ENCODE measurements around the gene PLN. TPM values are rescaled to one million over a fixed set of nuclear protein-coding genes. Genes with fewer than 3 reads are reported as not detected.
A peak's percentile ranks its signal among the peaks of the same experiment; 100 is the strongest.

Gene PLN
- total RNA-seq, 1 donor from 2014 or later = 33.9 TPM

DNA sequence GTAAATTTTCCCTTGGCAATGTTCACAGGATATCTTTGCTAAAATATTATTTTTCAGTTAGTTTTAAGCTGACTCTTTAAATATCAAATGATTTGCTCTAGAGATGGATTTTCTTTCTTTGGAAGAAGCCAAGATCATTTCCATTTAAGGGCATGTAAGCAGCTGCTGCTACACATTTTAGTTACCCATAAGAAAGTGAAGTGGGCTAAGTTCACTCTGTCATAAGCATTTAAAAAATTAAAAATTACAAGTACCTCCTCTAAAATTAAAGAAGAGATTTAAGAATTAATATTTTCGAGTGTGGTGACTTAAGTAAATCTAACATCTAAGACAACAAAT is 1.2 kb upstream of the PLN start:
- TF ChIP-seq POLR2AphosphoS5 (IDR thresholded peaks at IDR 0.05; ENCODE audit: insufficient read depth in 1 of 2, low read depth in 1 of 2) = no peak
- TF ChIP-seq, protein P1, sequence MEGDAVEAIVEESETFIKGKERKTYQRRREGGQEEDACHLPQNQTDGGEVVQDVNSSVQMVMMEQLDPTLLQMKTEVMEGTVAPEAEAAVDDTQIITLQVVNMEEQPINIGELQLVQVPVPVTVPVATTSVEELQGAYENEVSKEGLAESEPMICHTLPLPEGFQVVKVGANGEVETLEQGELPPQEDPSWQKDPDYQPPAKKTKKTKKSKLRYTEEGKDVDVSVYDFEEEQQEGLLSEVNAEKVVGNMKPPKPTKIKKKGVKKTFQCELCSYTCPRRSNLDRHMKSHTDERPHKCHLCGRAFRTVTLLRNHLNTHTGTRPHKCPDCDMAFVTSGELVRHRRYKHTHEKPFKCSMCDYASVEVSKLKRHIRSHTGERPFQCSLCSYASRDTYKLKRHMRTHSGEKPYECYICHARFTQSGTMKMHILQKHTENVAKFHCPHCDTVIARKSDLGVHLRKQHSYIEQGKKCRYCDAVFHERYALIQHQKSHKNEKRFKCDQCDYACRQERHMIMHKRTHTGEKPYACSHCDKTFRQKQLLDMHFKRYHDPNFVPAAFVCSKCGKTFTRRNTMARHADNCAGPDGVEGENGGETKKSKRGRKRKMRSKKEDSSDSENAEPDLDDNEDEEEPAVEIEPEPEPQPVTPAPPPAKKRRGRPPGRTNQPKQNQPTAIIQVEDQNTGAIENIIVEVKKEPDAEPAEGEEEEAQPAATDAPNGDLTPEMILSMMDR (IDR thresholded peaks at IDR 0.05) = no peak
- no peak for TF ChIP-seq POLR2A (IDR thresholded peaks at IDR 0.05)
- no peak for DNase-seq (ENCODE audit: extremely low spot score in 2 of 2)
- no peaks in the 10 kb centered on the region for H3K9me3 ChIP-seq
- intact Hi-C loops (cut with DNase I) = no loop called here
- H3K36me3 ChIP-seq = no peaks in the 10 kb centered on the region
- H3K27ac ChIP-seq = no peak overlapping the region
- peaks cover 5% of the 10 kb centered on the region for H3K4me1 ChIP-seq
- H3K27me3 ChIP-seq = no peaks in the 10 kb centered on the region
- no peak overlapping the region for H3K4me3 ChIP-seq

DNA sequence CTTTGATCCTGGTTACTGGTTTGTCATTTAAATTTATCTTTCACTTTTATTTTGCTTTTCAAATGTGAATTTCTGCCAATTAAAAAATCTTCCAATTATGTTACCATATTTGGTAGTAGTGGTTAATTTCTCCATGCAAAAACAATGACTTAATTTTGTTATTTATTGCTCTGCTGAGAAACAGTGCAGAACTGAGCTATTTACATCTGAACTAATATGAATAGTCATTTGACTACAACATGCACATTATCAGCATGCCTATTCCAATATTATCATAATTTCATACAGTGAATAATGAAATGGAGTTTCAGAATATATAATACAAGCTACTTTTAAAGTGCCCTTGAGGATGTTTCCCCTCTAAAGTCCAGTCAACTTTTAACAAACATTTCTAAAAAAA is 517 bp downstream of the PLN start:
- H3K4me1 ChIP-seq = peaks cover 6% of the 10 kb centered on the region
- DNase-seq (ENCODE audit: extremely low spot score in 2 of 2) = no peak
- H3K9me3 ChIP-seq = no peaks in the 10 kb centered on the region
- H3K4me3 ChIP-seq = peak overlapping the region; percentile 4 to 18
- TF ChIP-seq, protein P1 (IDR thresholded peaks at IDR 0.05) = no peak
- TF ChIP-seq POLR2AphosphoS5 (IDR thresholded peaks at IDR 0.05; ENCODE audit: insufficient read depth in 1 of 2, low read depth in 1 of 2) (no peak), POLR2A (IDR thresholded peaks at IDR 0.05) (no peak)
- H3K27me3 ChIP-seq = no peaks in the 10 kb centered on the region
- H3K36me3 ChIP-seq = no peaks in the 10 kb centered on the region
- intact Hi-C loops (cut with DNase I) = no loop called here
- no peak overlapping the region for H3K27ac ChIP-seq

DNA sequence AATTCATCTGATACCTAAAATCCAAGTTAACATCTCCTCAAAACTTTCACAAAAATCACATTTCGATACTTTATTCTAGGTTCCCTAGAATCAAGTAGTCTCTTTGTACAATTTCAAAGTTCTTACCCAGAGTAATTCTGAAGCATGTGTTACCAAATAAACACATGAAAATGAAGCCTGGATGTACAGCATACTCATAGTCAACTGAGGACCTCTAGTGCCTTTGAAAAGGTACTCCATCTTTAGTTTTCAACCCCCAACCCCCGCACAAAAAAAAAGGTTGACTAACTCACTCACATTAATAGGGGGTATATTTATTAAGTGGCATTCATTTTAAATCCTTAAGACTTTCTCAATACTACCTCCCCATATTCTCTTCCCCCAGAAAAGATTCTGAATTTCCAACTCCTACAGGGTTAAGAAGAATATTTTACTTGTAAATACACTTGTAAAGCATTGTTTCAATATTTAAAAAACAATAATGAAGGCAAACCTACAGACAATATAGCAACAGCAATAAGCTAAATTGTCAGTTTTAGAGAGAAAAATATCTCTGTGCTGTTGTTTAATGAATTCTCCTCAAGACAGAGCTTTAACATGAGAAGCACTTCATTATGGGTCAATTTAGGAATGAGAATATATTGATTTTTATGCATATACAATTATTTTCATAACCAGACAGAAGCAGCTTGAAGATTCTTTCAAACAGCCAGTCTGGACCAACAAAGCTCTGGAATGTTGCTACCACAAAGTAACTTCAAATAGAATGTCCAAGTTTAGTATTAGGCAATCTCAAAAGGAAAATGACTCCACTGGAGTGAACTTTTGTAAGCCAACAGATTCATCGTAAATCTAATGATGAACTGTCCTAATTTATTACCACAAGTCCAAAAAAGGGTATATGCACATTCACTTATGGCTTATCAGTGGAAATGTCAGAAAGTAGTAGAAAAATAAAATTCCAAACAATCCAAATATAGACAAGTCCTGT is 3.3 kb downstream of the PLN start:
- TF ChIP-seq POLR2A (IDR thresholded peaks at IDR 0.05) (no peak), POLR2AphosphoS5 (IDR thresholded peaks at IDR 0.05; ENCODE audit: insufficient read depth in 1 of 2, low read depth in 1 of 2) (peak in 1 of 2 donors; percentile 10)
- TF ChIP-seq, protein P1 (IDR thresholded peaks at IDR 0.05) = peak; percentile 20 to 26 (median 23)
- peaks cover 6% of the 10 kb centered on the region for H3K4me1 ChIP-seq
- no peaks in the 10 kb centered on the region for H3K9me3 ChIP-seq
- no peaks in the 10 kb centered on the region for H3K27me3 ChIP-seq
- no peak overlapping the region for H3K4me3 ChIP-seq
- DNase-seq (ENCODE audit: extremely low spot score in 2 of 2) = no peak
- peak overlapping the region; percentile 24 for H3K27ac ChIP-seq
- no peaks in the 10 kb centered on the region for H3K36me3 ChIP-seq
- intact Hi-C loops (cut with DNase I) = no loop called here

DNA sequence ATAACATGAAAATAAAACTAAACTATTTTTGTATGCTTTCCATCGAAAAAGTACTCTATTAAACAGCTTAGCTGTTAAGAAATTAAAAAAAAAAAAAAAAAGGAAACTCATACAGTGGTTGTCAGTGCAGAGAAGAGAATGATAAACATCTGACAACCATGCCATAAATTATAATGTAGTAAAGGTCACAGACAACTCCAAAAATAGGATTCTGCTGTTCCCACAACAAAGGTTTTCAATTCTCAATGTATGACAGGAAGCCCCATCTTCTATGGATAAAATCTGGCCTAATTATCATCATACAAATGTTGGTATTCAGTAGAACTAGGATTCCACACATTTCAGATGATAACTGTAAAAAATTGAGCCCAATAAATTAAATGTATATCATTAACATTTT is 5.0 kb downstream of the PLN start:
- no peak overlapping the region for H3K4me3 ChIP-seq
- H3K27ac ChIP-seq = no peak overlapping the region
- H3K4me1 ChIP-seq = peaks cover 6% of the 10 kb centered on the region
- no peaks in the 10 kb centered on the region for H3K9me3 ChIP-seq
- no peaks in the 10 kb centered on the region for H3K27me3 ChIP-seq
- TF ChIP-seq, protein P1 (IDR thresholded peaks at IDR 0.05) = no peak
- TF ChIP-seq POLR2AphosphoS5 (IDR thresholded peaks at IDR 0.05; ENCODE audit: insufficient read depth in 1 of 2, low read depth in 1 of 2) = no peak
- no peak for TF ChIP-seq POLR2A (IDR thresholded peaks at IDR 0.05)
- DNase-seq (ENCODE audit: extremely low spot score in 2 of 2) = no peak
- intact Hi-C loops (cut with DNase I) = no loop called here
- no peaks in the 10 kb centered on the region for H3K36me3 ChIP-seq

DNA sequence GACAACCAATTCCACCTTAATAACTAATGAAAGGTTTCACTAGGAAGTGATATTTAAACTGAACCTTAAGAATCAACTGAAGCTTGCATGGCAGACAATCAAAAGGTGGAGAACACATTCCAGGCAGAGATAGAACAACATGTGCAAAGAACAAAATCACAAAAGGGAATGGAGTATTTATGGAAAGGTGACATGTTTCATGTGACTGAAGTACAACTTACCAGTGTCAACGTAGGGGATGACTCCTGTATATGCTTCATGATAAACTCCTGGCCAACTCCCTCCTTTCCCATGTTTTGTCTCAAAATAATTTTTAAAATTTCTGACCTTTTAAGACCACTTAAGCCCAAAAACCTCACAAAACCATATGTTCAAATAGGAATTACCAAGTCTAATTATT is 6.6 kb downstream of the PLN start:
- intact Hi-C loops (cut with DNase I) = no loop called here
- Histone ChIP-seq H3K4me3 (no peak overlapping the region), H3K36me3 (no peaks in the 10 kb centered on the region), H3K4me1 (peaks cover 14% of the 10 kb centered on the region), H3K27me3 (no peaks in the 10 kb centered on the region), H3K27ac (no peak overlapping the region), H3K9me3 (no peaks in the 10 kb centered on the region)
- no peak for DNase-seq (ENCODE audit: extremely low spot score in 2 of 2)
- TF ChIP-seq POLR2A (IDR thresholded peaks at IDR 0.05) (no peak), POLR2AphosphoS5 (IDR thresholded peaks at IDR 0.05; ENCODE audit: insufficient read depth in 1 of 2, low read depth in 1 of 2) (no peak)
- TF ChIP-seq, protein P1 (IDR thresholded peaks at IDR 0.05) = no peak

Data from vagina (tissue), 2 donors.